ENCODE results near the gene NDUFS4.
"Not testable (repeated sequence)": the region's sequence is repeated elsewhere in the genome, so short reads cannot be mapped to it uniquely, and the experiment has no call there.

The NDUFS4 gene

DNA sequence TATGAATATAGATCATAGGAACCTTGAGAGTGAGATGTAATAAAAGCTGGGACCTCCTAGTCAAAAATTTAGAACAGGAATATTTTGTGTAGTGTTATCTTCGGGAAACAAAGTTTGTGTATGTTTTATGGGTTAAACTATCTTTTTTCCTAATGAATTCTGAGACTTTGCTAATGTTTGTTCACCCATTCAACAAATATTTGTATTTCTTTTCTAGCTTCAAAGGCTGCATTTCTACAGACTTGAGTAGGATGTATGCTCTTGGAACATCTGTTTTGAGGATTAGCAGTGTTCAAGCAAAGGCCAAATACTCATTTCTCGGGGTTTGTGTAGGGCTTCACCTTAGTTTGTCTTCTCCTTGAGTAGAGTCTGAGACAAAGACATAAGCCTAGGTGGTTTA, 16.2 kb downstream of the NDUFS4 start:
- no peak for DNase-seq

DNA sequence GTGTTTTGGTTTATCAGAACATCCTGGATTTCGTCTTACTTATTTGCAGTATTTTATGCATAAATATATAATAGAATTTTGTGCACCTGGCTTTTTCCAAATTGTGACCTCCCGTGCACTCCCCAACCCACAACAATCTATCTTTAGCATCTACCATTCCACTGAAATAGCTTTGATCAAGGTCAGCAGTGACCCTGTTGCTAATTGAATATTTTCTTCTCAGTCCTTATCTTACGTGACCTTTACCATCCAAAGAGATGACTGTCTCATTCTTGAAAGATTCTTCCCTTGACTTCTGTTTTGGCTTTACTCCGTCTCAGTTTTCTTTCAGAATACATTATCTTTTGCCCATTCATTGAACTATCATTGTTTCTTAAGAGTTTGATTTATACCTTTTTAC, 18.4 kb downstream of the NDUFS4 start:
- DNase-seq: no peak

GRCh38 chr5:53580547-53580946, 20.1 kb downstream of the NDUFS4 start:
- DNase-seq: no peak

GRCh38 chr5:53582225-53582624, 21.8 kb downstream of the NDUFS4 start:
- no peak for DNase-seq

DNA sequence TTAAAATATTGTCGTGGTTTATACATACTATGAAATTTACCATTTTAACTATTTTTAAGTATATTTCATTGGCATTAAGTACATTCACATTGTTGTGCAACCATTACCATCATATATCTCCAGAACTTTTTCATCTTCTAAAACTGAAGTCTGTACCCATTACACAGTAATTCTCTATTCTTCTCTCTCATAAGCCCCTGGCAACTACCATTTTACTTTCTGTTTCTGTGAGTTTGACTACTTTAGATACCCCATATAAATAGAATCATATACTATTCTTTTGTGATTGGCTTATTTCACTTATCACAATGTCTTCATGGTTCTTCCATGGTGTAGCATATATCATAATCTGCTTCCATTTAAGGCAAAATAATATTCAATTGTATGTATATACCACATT, 30.3 kb downstream of the NDUFS4 start:
- no peak for DNase-seq

DNA sequence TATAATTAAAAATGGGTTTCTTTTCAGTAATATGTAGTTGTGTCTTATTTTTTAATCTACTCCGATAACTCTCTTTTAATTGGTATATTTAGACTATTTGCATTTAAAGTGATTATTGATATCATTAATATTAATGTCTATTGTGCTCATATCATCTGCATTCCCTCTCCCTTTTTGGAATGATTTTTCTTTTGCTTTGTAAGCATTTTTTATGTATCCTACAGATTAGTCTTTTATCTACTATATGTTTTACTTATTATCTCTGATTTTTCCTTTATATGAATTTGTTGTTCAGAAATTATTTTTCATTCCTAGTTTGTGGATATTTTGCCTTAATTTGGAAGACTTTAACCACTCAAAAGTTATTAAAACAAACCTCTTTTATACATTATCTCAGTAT, 34.0 kb downstream of the NDUFS4 start:
- DNase-seq: no peak

- DNase-seq: no peak
These were observed 37.5 kb downstream of the NDUFS4 start for GRCh38 chr5:53597894-53598293.

- no peak for DNase-seq
These were observed 41.1 kb downstream of the NDUFS4 start for GRCh38 chr5:53601570-53601969.

DNA sequence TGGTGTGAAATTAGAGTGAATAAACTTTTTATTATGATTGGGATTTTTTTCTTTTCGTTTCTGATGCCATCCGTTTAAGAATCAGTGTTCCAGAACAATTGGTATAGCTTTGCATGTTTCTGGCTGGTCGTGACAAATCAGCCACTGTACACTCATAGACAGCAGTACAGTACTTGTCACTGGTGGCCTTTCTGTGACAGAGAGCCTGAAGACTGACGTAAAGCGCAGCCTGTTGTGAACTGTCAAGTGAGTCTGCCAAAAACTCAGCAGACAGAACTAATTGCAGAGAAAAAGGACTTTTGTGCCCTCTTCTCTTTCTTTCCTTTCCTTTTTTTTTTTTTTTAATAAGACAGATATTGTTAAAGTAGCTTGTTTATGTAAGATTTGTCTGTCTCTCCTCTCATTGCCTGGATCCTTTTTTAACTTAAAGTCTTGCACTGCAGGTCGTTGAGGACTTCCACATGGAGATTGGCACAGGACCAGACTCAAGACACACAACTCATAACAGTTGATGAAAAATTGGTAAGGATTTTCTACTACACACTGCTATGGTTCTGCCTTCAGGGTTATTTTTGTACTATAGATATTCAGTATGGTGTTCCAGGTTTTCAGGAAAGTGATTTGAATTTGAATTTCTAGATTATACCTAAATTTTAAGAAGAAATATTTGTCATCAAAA, 42.7 kb downstream of the NDUFS4 start:
- no peak for DNase-seq

DNA sequence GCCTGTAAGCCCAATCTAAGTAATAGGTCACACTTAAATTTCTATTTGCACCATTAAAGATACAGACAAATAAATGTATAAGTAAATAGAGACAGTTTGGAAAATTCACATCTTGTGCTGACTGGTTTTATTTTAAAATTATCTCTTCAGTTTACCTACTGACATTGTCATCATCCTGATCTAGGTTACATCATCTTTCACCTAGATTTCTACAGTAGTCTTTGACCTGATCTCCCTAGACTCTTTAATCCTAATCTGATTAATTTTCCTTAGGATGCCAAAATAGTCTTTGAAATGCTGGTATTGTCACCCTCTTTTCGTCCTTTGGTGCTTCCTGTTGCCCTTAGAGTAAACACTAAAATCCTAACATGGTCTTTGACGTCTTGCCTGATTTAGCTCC, 43.9 kb downstream of the NDUFS4 start:
- no peak for DNase-seq

DNA sequence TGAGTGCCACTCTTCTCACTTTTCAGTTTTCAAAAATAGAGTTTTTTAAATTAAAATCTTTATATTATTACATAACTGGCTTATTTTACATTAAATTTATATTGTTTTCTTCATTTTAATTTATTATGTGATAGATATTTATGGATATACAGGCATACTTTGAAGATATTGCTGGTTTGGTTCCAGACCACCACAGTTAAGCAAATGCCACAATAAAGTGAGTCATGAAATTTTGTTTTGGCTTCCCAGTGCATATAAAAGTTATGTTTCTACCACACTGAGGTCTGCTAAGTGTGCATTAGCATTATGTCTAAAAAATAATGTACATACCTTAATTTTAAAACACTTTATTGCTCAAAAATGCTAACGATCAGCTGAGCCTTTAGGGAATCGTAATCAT, 47.4 kb downstream of the NDUFS4 start:
- DNase-seq: no peak

DNA sequence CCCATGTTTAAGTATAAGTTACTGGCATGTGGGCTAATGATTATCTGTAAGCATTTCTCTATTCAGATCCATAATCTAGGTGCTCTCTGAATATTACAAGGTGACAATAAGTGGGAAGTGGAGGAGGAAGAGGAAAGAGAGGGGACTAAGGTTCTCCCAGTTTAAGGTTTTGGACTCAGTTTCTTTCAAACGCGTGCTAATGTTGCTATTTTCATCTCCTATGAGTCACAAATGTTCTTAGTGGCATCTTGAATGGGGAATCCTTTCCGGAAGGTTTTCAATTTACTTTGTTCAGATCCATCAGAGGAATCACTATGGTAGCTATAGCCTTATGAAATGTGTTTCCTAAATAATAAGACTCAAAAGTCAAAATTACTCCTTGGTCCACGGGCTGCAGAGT, 48.5 kb downstream of the NDUFS4 start:
- not testable (repeated sequence) for DNase-seq

DNA sequence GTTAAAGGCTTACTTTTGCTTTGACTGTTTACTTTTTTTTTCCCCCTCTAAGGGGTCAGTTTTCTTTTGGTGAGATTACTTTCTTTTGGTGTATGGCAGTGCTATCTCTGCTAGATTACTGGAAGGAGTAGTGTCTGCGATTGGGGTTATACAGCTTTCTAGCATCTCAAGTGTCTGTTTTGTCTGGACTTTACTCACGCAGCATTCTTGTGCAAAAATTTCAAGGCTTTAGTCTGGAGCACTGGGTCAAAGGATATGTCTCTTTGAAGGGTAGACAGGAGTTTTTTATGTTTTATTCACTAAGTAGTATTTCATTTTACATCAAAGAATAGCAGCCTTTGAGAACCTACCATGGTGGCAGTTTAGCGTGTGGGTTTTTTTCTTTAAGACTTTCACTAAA, 52.6 kb downstream of the NDUFS4 start:
- no peak for DNase-seq

GRCh38 chr5:53613536-53613935, 53.1 kb downstream of the NDUFS4 start:
- no peak for DNase-seq

DNA sequence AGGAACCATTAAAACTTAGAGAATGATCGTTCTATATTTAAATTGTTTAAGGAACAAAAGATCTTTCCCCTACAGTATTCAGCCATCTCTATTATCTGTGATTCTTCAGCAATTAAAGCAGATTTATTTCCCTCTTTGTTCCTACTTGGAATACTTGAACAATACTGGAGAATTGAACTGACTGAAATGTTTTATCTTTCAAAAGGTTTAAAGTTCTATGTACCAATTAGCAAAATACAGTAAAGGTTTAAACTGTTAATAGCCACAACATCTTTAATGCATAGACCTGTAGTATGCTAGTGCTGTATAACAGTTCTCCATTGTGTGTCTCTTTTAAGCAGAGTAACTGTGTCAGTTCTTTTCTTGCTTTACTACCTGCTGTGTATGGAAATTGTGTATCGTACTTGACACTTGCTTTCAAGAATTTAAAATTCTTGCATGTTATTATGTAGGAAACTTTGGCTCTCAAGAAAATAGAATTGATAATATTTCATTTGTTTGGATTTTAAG, 54.0 kb downstream of the NDUFS4 start:
- no peak for DNase-seq

- DNase-seq: no peak
These were observed 56.6 kb downstream of the NDUFS4 start for GRCh38 chr5:53616939-53617549.

DNA sequence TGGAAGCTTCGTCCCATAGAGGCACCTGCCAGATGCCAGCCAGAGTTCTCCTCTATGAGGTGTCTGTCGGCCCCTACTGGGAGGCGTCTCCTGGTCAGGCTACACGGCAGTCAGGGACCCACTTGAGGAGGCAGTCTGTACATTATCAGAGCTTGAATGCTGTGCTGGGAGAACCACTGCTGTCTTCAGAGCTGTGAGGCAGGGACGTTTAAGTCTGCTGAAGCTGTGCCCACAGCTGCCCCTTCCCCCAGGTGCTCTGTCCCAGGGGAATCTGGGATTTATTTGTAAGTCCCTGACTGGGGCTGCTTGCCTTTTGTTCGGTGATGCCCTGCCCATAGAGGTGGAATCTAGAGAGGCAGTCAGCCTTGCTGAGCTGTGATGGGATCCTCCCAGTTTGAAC, 70.8 kb downstream of the NDUFS4 start:
- DNase-seq: no peak

DNA sequence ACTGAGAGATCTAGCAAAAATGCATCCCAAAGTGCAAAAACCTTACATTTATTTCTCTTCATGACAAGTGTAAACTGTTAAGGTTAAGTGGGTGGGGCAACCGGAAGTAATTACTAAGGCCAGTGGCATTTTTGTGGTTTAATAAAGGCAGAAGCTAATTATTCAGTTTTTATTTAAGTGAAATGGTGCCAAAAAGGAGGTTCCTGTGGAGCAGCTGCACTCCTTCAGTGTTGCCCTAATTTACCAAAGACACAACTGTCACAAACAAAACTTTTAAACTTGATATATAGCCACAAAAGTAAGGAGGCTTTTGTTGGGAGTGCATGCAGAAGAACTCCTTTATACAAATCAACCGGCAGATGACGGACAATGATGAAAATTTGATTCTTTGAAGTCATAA, 81.6 kb downstream of the NDUFS4 start:
- DNase-seq: no peak

DNA sequence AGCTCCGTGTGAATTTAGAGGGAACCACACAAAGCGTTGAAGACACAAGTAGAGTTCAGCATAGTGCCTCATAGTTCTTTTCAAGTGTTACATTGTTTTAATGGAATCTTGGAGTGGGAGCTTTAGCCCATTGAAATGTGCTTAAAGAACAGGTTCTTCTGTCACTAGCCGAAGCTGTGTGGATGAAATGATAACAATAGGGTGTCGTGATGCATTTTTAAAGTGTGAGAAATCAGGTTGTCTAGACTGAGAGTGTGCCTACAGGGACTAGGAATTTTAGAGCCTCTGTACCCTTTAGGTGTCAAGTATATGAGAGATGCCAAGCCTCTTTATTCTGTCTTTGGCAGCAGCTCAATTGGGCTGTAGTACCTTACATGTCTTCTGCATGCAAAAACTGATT, 83.0 kb downstream of the NDUFS4 start:
- DNase-seq: no peak

DNA sequence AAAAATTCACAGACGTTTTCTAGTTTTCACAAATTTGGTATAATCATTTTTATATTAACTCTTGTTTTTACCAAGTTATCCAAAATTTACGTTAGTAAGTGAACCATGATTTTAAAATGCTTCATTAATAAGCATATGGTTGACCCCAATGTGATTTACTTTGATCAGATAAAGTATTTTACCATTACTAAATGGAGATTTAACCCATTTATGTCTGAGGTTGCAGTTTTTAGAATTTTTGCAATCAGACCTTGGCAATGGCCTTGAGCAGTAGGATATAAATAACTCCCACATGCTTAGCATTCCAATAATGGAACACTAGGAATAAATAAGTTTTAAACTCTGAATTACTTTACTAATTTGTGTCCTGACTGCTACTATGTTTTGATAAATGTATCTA, 84.6 kb downstream of the NDUFS4 start:
- no peak for DNase-seq

GRCh38 chr5:53649352-53649751, 88.9 kb downstream of the NDUFS4 start:
- DNase-seq: no peak

GRCh38 chr5:53660573-53660972, 100.1 kb downstream of the NDUFS4 start:
- DNase-seq: not testable (repeated sequence)

DNA sequence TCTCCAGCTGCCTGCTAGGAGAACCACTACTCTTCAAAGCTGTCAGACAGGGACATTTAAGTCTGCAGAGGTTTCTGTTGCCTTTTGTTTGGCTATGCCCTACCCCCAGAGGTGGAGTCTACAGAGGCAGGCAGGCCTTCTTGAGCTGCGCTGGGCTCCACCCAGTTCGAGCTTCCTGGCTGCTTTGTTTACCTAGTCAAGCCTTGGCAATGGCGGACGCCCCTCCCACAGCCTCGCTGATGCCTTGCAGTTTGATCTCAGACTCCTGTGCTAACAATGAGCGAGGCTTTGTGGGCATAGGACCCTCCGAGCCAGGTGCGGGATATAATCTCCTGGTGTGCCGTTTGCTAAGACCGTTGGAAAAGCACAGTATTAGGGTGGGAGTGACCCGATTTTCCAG, 104.9 kb downstream of the NDUFS4 start:
- not testable (repeated sequence) for DNase-seq

- no peak for DNase-seq
These were observed 107.2 kb downstream of the NDUFS4 start for GRCh38 chr5:53667621-53668020.

DNA sequence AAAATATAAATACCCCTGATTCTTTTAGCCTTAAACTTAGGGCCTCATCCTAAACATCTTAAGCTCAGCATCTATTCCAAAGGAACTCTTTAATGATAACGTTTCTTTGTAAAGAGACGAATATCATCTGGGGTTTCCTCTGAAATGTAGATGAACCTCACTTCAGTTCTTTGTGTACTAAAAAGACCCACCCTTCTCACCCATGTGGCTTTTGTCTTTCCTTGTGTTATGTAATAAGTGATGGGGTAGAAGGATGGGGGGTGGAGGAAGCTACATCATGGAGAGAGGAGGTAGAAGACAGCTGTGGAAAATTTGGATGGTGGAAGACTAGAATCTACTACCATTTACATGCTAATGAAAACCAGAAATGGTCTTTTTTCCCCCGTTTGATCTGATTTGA, 111.0 kb downstream of the NDUFS4 start:
- DNase-seq: no peak
